NK-92 (cell line): Measurements from ENCODE around the gene PLXNA4.

Experiments
- DNase-seq: peaks from one replicate; lab custom pipeline; 2025; ENCODE audit not compliant: unreplicated experiment; lab: John Stamatoyannopoulos, UW

PLXNA4 gene

DNA sequence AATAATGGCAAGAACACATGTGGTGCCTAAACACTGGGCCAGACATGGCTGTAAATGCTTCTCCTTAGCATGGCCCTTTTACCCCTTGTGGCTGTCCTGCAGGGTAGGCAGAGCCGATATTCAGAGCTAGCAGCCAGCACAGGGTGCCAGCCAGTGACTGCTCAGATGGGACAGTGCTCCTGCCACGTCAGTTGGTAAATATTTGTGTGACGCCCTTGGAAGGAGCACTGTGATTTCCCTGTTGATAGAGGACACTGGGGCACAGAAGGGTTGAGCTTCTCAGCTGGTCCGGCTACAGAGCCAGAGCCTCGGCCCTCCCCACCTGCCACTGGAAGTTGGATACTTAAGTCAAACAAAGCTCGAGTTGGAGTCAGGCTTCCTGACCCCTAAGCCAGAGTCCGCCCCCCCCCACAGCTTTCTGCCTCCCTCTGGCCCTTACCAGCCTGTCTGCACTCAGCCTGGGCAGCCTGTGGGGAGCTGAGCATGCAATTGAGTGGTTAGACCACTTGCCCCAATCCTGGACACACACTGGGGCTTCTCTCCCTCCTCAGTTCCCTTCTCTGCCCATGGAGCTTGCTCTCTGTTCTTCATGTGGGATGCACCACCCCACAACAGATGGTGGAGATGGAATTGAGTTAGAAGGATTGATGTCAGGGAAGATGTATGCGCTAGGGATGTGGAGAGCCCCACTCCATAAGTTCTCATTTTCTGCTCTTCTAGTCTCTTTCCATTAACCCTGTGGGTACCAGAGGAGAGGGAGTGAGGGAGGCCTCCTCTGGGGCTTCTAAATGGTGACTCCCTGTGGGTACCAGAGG is 350.8 kb downstream of the PLXNA4 start:
- DNase-seq: no peak

GRCh38 chr7:132221356-132221755 is 354.9 kb downstream of the PLXNA4 start:
- DNase-seq: no peak

GRCh38 chr7:132220060-132220459 is 356.2 kb downstream of the PLXNA4 start:
- DNase-seq: no peak

DNA sequence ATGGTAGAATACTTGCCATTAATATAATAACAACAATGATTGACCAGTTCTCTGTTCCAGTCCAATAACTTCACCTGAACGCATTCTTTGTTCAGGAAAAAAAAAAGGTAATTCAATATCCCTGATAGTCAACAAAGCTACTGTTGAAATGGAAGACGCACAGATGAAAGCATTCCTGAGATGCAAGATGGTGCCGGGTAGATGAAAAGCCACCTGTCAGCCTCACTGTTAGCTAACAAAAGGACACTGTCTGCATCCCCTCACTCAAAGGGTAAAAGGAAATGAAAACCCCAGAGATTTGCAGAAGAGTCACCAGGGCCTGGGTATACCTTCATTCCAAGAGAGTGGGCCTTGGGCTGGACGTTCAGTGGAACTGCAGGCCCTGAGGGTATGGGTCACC is 357.4 kb downstream of the PLXNA4 start:
- no peak for DNase-seq

DNA sequence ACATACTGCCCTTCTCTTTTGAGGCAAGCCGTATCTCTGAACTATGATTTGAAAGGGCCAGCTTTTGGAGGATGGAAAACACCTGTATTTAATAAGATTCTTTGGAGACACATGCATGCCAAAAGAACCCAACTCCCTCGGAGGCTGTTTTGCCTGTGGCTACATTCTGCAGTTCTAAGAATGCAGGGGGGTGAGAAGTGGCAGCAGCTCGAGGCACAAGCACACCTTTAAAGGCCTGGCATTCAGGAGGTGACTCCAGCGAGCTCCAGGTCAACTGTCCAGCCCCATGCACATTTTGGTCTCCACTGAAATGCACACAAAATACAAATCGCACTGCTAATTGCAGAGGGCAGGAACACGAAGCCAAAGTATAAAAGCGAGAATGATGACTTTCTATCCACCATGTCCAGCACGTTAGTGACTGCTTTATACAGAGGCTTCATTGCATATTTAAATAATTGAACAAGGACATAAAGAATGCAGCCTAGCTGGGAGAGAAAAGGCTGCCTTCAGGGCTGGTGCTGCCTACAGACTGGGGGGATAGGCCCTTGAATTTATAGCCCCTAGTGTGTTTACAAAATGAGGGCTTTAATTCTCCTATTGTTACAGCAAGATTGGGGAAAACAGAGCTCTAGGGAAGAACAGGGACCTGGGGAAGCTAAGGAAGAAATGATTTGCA is 359.3 kb downstream of the PLXNA4 start:
- no peak for DNase-seq

- no peak for DNase-seq
Measured at GRCh38 chr7:132214452-132214851, 361.8 kb downstream of the PLXNA4 start.

GRCh38 chr7:132213583-132213982 is 362.7 kb downstream of the PLXNA4 start:
- no peak for DNase-seq

DNA sequence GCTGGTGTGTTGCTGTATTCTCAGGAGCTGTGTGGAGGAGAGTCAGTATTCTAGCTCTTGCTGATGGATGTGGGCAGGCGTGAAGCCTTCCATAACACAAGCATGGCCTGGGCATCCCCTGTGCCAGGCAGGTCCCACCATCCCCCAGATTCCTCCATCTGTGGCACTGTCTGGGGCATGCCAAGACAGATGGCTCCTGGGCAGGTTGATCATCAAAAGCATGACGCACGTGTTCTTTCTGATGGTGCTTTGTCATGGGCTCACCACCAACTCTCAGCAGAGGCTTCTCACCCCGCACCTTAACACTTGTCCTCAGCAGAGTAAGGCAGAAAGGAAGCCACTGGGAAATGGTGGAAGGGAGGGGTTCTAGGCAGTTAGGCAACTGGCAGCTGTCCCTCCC is 364.3 kb downstream of the PLXNA4 start:
- no peak for DNase-seq

- DNase-seq: no peak
Measured at GRCh38 chr7:132210821-132211220, 365.4 kb downstream of the PLXNA4 start.

DNA sequence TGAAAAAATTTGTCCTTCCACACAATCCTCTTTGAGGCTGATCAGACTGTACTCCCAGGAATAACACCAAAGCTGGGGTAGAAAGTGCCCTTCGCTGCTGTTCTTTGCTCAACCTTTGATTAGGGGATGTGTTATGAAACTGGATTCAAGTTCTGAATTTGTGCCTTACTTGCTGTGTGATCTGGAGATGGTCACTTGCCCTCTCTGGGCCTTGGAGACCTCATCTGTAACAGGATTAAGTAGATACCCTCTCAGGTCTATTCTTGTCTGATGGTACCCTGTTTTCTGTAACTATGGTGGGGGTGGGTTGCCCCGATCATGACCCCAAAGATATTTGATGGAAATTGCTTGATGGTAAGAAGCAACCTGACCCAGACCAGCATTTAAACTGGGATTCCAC is 368.5 kb downstream of the PLXNA4 start:
- no peak for DNase-seq

DNA sequence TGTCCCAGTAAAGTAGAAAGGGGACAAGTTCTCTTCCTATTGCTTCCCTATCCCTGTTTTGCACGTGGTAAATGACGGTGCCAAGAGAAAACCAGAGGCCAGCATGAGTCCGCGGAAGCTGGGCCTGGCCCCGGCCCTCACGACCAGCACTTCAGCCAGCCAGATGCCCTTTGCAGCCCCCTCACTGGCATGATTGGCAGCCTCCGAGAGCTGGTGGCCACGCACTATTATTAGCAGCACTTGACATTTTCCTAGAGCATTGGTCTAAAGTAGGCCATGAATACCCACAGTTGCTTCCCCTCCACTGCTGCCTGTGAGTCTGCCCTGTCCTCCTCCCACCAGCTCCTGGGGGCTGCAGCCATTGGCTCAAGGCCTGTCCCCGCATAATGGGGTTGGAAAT is 369.1 kb downstream of the PLXNA4 start:
- DNase-seq: no peak

DNA sequence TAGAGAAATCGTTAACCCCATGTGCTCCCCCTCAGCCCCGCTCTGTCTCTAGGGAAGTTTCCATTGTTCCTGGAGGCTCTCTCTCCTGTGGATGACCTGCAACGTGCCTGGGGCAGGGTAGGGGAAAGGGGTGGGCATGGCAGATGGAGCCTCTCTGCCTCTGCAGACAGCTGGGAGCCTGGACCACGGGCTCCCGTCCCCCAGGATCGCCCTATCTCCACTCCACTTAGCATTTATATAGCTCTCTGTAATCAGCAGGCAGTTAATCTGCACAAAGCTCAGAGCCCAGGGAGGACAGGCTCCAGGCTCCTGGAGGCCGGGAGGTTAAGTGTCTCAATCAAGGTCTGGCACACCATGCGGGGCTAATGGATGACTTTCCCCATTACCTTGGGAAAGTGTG is 369.7 kb downstream of the PLXNA4 start:
- no peak for DNase-seq

DNA sequence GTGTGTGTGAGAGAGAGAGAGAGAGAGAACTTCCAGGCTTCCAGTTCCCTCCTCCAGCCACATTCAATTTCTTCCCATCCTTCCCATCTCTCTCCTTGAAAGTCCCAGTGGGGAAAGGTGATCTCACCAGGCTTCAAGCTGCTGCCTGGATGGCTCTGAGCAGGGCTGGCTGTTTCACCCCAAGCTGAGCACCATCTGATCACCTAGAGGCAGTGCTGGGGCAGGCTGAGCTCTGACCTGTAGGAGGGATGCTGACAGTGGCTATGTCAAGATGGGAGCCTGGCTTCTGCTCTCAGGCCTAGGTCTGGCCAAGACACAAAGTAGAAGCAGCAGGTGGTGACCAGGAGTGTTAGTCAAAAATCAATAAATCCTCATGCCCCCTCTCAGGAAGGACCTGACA is 370.8 kb downstream of the PLXNA4 start:
- no peak for DNase-seq

GRCh38 chr7:132203021-132203420 is 373.2 kb downstream of the PLXNA4 start:
- no peak for DNase-seq

- no peak for DNase-seq
Measured at GRCh38 chr7:132202541-132202940, 373.7 kb downstream of the PLXNA4 start.

- no peak for DNase-seq
Measured at GRCh38 chr7:132200141-132200540, 376.1 kb downstream of the PLXNA4 start.

DNA sequence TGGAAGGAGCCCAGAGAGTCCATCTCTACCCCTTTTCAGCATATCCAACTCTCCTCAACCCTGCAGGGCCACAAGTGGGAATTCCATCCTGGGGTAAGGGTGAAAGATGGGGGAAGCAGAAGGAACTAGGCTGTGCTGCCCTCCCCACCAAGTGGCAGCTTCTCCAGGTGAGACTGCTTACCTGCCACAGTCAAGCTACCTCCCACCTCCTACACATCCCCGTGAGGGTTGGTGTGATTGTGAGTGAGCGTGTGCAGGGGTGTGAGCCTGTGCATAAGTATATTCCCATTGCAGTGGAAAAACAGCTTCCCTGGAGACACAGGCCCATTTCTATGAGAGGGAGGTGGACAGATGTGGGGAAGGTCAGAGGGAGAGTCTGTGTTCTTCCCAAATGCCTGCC is 376.6 kb downstream of the PLXNA4 start:
- DNase-seq: no peak

- no peak for DNase-seq
Measured at GRCh38 chr7:132197772-132198171, 378.5 kb downstream of the PLXNA4 start.

GRCh38 chr7:132193898-132194297 is 382.4 kb downstream of the PLXNA4 start:
- DNase-seq: no peak

- no peak for DNase-seq
Measured at GRCh38 chr7:132192809-132193208, 383.5 kb downstream of the PLXNA4 start.

GRCh38 chr7:132191418-132191817 is 384.9 kb downstream of the PLXNA4 start:
- no peak for DNase-seq

- DNase-seq: no peak
Measured at GRCh38 chr7:132190683-132191082, 385.6 kb downstream of the PLXNA4 start.

DNA sequence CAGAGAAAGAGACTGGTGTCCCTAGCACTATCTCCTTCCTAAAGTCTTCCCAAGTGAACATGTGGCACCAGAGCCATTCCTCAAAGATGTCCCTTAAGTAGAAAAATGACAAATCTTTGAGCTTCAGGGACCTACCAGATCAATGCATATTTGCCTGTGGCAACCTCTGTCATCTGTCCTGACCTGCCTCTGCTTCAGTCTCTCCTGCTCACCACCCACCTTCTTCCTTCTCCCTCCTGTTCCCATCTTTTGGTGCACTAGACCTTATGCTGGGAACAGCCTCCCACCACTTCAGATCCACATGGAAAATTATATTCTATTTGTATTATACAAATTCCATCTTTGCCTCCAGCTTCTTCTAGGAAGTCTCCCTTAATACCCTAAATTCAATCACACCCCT is 386.4 kb downstream of the PLXNA4 start:
- DNase-seq: no peak
